ENCODE measurements around the gene NOXA1.

The NOXA1 gene

DNA sequence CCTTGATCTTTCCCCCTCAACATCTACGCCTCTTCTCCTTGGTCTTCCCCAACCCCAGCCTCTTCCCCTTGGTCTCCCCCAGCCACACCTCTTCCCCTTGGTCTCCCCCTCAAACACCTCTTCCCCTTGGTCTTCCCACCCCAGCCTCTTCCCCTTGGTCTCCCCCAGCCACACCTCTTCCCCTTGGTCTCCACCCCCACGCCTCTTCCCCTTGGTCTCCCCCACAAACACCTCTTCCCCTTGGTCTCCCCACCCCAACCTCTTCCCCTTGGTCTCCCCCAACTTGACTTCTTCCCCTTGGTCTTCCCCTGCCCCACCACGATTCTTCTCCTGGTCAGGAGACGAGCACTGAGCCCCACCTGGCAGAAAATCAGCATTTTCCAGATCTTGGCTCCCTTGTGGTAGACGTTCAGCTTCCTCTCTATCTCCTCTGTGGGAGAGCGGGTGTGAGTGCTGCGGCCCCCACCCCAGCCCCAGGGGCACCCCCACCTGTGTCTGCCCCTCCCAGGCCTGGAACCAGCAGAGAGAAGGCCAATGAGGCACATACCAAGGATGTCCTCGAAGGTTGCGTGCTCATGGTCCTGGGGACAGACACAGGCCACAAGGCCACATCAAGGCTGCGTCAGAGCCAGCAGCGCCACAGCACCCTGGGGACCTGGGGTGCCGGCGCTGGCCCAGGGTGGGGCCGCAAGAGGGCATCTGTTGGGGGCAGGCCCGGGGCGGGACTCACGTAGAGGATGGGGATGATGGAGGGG, 29.0 kb downstream of the NOXA1 start:
- peak; percentile 43 for DNase-seq (ENCODE audit: low read depth)
- no peak for TF ChIP-seq MYC (IDR thresholded peaks at IDR 0.05; ENCODE audit: low read depth, low read length)
- TF ChIP-seq, protein P1, sequence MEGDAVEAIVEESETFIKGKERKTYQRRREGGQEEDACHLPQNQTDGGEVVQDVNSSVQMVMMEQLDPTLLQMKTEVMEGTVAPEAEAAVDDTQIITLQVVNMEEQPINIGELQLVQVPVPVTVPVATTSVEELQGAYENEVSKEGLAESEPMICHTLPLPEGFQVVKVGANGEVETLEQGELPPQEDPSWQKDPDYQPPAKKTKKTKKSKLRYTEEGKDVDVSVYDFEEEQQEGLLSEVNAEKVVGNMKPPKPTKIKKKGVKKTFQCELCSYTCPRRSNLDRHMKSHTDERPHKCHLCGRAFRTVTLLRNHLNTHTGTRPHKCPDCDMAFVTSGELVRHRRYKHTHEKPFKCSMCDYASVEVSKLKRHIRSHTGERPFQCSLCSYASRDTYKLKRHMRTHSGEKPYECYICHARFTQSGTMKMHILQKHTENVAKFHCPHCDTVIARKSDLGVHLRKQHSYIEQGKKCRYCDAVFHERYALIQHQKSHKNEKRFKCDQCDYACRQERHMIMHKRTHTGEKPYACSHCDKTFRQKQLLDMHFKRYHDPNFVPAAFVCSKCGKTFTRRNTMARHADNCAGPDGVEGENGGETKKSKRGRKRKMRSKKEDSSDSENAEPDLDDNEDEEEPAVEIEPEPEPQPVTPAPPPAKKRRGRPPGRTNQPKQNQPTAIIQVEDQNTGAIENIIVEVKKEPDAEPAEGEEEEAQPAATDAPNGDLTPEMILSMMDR (IDR thresholded peaks at IDR 0.05; ENCODE audit: low read depth, low read length), result no peak
- TF ChIP-seq, protein P2, sequence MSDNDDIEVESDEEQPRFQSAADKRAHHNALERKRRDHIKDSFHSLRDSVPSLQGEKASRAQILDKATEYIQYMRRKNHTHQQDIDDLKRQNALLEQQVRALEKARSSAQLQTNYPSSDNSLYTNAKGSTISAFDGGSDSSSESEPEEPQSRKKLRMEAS (IDR thresholded peaks at IDR 0.05; ENCODE audit: low read depth, low read length), result no peak
- TF ChIP-seq POLR2A (IDR thresholded peaks at IDR 0.05; ENCODE audit: extremely low read depth, insufficient read length), result no peak
- H3K4me3 ChIP-seq (ENCODE audit: low read depth, low read length), result no peak overlapping the region

DNA sequence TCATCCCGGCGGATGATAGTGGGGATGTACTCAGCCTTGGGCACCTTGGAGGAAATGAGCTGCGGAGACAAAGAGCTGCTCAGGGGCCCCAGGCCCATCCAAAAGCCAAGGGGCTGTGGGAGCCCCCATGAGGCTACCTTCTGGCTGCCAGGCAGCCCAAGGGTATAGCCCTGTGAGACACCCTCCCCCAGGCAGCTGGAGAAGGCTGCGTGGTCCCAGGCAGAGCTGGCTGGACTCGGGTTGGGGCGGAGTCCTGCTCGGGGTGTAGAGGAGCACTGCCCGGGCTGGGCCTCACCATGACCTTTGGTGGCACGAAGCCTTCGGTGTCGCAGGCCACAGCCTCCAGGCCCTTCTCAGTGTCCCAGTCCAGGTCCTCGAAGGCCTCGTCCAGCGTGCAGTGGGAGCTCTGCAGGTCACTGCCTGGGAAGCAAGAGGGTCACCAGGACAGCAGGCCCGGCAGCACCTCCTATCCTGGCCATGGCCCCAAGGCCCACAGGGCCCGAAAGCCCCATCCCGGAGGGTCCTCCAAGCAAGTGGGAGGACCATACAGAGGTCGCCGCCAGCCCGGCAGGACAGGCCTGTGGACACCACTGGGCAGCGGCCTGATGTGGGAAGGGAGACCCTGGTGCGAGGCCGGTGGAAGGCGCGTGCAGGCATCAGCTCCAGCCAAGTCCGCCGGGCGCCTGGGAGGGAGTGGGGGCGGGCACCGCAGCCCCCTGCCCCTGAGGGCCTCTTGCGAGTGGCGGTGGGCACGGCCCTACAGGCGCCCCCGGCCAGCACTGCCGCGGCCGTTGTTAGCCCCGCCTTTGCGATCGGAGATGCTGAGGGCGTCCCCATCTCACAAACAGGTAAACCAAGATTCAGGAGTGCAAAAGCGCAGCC, 29.8 kb downstream of the NOXA1 start:
- H3K4me3 ChIP-seq (ENCODE audit: low read depth, low read length), result no peak overlapping the region
- TF ChIP-seq, protein P2 (IDR thresholded peaks at IDR 0.05; ENCODE audit: low read depth, low read length), result no peak
- TF ChIP-seq POLR2A (IDR thresholded peaks at IDR 0.05; ENCODE audit: extremely low read depth, insufficient read length), result no peak
- TF ChIP-seq MYC (IDR thresholded peaks at IDR 0.05; ENCODE audit: low read depth, low read length), result no peak
- TF ChIP-seq, protein P1 (IDR thresholded peaks at IDR 0.05; ENCODE audit: low read depth, low read length), result no peak
- no peak for DNase-seq (ENCODE audit: low read depth)

DNA sequence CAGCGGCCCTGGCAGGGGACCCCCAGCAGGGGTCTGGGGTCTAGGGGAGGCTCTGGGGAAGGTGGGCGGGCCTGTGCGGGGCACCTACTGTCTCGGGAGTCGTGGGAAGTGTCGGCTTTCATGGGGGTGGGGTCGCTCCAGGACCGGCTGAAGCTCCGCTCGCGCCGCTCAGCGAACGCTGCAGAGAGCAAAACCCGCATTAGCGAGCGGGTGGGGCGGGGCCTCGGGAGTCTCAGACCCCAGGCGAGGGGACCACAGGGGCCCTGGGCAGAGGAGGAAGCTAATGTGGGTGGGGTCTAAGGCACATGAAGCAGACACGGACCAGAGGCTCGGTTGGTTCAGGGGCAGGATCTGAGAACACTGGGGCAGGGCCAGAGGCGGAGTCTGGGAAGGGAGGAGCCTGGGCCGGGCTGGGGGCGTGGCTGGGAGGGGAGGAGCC, 30.5 kb downstream of the NOXA1 start:
- no peak overlapping the region for H3K4me3 ChIP-seq (ENCODE audit: low read depth, low read length)
- DNase-seq (ENCODE audit: low read depth), result peak; percentile 58
- TF ChIP-seq, protein P2 (IDR thresholded peaks at IDR 0.05; ENCODE audit: low read depth, low read length), result no peak
- TF ChIP-seq POLR2A (IDR thresholded peaks at IDR 0.05; ENCODE audit: extremely low read depth, insufficient read length) (no peak), MYC (IDR thresholded peaks at IDR 0.05; ENCODE audit: low read depth, low read length) (no peak)
- TF ChIP-seq, protein P1 (IDR thresholded peaks at IDR 0.05; ENCODE audit: low read depth, low read length), result no peak

DNA sequence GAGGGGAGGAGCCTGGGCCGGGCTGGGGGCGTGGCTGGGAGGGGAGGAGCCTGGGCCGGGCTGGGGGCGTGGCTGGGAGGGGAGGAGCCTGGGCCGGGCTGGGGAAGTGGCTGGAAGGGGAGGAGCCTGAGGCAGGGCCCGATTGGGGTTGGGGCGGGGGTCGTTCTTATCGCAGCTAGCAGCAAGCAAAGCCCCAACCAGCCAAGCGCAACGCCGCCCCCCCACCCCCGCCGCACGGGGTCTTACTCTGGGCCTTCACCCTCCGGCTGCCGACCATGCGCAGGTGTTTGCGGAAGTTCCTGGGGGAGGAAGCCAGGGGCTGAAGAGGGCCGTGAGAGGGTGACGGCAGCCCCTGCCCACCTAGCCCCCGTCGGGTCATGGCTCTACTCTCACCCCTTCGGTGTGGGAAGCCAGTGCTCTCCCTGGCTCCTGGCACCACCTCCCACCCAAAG, 31.0 kb downstream of the NOXA1 start:
- TF ChIP-seq, protein P1 (IDR thresholded peaks at IDR 0.05; ENCODE audit: low read depth, low read length), result no peak
- TF ChIP-seq POLR2A (IDR thresholded peaks at IDR 0.05; ENCODE audit: extremely low read depth, insufficient read length), result no peak
- TF ChIP-seq, protein P2 (IDR thresholded peaks at IDR 0.05; ENCODE audit: low read depth, low read length), result no peak
- no peak for TF ChIP-seq MYC (IDR thresholded peaks at IDR 0.05; ENCODE audit: low read depth, low read length)
- H3K4me3 ChIP-seq (ENCODE audit: low read depth, low read length), result no peak overlapping the region
- peak; percentile 49 for DNase-seq (ENCODE audit: low read depth)

DNA sequence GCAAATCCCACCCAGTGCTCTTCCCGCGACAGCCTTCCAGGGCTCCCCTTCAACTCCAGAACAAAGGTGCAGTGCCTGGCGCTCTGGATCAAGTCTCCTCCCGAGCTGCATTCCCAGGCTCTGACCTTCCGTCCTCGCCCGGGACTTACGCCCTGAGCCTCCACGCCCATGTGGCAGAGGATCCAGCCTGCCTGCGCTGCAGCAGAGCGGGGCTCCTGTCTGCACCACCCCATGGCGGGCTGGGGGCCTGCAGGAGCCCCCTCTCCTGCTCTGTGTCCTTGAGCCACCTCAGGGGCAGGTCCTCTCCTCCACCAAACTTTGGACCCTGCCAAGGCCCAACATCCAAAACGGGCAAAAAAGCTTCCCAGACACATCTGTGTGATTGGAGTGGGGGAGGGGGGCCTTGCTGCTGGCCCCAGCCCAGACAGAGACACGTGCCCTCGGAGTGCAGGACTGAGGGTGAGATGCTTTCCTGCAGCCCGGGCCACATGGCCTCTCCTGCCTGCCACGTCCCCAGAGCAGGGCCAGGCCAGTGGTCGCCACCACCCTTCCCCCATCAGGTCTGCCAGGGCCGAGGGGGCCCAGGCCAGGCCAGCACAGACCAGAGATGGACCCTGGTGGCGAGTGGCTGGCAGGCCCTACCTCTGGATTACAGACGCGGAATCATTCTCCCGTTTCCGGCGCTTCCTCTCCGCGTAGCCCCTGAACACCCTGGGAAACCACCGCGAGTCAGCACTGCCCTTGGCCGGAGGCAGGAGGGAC, 31.6 kb downstream of the NOXA1 start:
- no peak for DNase-seq (ENCODE audit: low read depth)
- TF ChIP-seq, protein P1 (IDR thresholded peaks at IDR 0.05; ENCODE audit: low read depth, low read length), result no peak
- TF ChIP-seq, protein P2 (IDR thresholded peaks at IDR 0.05; ENCODE audit: low read depth, low read length), result no peak
- TF ChIP-seq MYC (IDR thresholded peaks at IDR 0.05; ENCODE audit: low read depth, low read length), result no peak
- TF ChIP-seq POLR2A (IDR thresholded peaks at IDR 0.05; ENCODE audit: extremely low read depth, insufficient read length), result no peak
- H3K4me3 ChIP-seq (ENCODE audit: low read depth, low read length), result no peak overlapping the region
